ENCODE measurements around the gene KCTD8.

The KCTD8 gene

GRCh38 chr4:44438687-44439086, 9.9 kb downstream of the KCTD8 start:
- no peak overlapping the region for H2AFZ ChIP-seq (ENCODE audit: low read length, unreplicated experiment)
- no peaks in the 10 kb centered on the region for H3K27me3 ChIP-seq (ENCODE audit: insufficient read depth, low read length)
- no peak overlapping the region for H3K4me3 ChIP-seq (ENCODE audit: low read depth, low read length)
- no peak overlapping the region for H3K27ac ChIP-seq (ENCODE audit: low read depth, low read length)
- no peaks in the 10 kb centered on the region for H3K36me3 ChIP-seq (ENCODE audit: insufficient read depth, low read length)
- no peaks in the 10 kb centered on the region for H3K4me1 ChIP-seq (ENCODE audit: control insufficient read depth, insufficient read depth, low read length, unreplicated experiment)
- no peaks in the 10 kb centered on the region for H3K79me2 ChIP-seq (ENCODE audit: control insufficient read depth, insufficient read depth, low read length, unreplicated experiment)

GRCh38 chr4:44434247-44434646, 14.4 kb downstream of the KCTD8 start:
- H3K4me3 ChIP-seq (ENCODE audit: low read depth, low read length), result no peak overlapping the region
- no peaks in the 10 kb centered on the region for H3K4me1 ChIP-seq (ENCODE audit: control insufficient read depth, insufficient read depth, low read length, unreplicated experiment)
- no peaks in the 10 kb centered on the region for H3K36me3 ChIP-seq (ENCODE audit: insufficient read depth, low read length)
- no peaks in the 10 kb centered on the region for H3K27me3 ChIP-seq (ENCODE audit: insufficient read depth, low read length)
- no peaks in the 10 kb centered on the region for H3K79me2 ChIP-seq (ENCODE audit: control insufficient read depth, insufficient read depth, low read length, unreplicated experiment)
- no peak overlapping the region for H2AFZ ChIP-seq (ENCODE audit: low read length, unreplicated experiment)
- H3K27ac ChIP-seq (ENCODE audit: low read depth, low read length), result no peak overlapping the region

GRCh38 chr4:44425614-44426208, 22.9 kb downstream of the KCTD8 start:
- Histone ChIP-seq H2AFZ (ENCODE audit: low read length, unreplicated experiment) (no peak overlapping the region), H3K27ac (ENCODE audit: low read depth, low read length) (no peak overlapping the region), H3K79me2 (ENCODE audit: control insufficient read depth, insufficient read depth, low read length, unreplicated experiment) (no peaks in the 10 kb centered on the region), H3K36me3 (ENCODE audit: insufficient read depth, low read length) (no peaks in the 10 kb centered on the region), H3K4me3 (ENCODE audit: low read depth, low read length) (no peak overlapping the region), H3K27me3 (ENCODE audit: insufficient read depth, low read length) (no peaks in the 10 kb centered on the region), H3K4me1 (ENCODE audit: control insufficient read depth, insufficient read depth, low read length, unreplicated experiment) (no peaks in the 10 kb centered on the region)

- no peak overlapping the region for H3K4me3 ChIP-seq (ENCODE audit: low read depth, low read length)
- no peak overlapping the region for H3K27ac ChIP-seq (ENCODE audit: low read depth, low read length)
- H3K36me3 ChIP-seq (ENCODE audit: insufficient read depth, low read length), result no peaks in the 10 kb centered on the region
- no peaks in the 10 kb centered on the region for H3K79me2 ChIP-seq (ENCODE audit: control insufficient read depth, insufficient read depth, low read length, unreplicated experiment)
- no peaks in the 10 kb centered on the region for H3K4me1 ChIP-seq (ENCODE audit: control insufficient read depth, insufficient read depth, low read length, unreplicated experiment)
- no peak overlapping the region for H2AFZ ChIP-seq (ENCODE audit: low read length, unreplicated experiment)
- H3K27me3 ChIP-seq (ENCODE audit: insufficient read depth, low read length), result no peaks in the 10 kb centered on the region
Observed at GRCh38 chr4:44422912-44423311, 25.7 kb downstream of the KCTD8 start.

- no peaks in the 10 kb centered on the region for H3K27me3 ChIP-seq (ENCODE audit: insufficient read depth, low read length)
- H3K4me1 ChIP-seq (ENCODE audit: control insufficient read depth, insufficient read depth, low read length, unreplicated experiment), result no peaks in the 10 kb centered on the region
- H3K79me2 ChIP-seq (ENCODE audit: control insufficient read depth, insufficient read depth, low read length, unreplicated experiment), result no peaks in the 10 kb centered on the region
- H3K36me3 ChIP-seq (ENCODE audit: insufficient read depth, low read length), result no peaks in the 10 kb centered on the region
- H2AFZ ChIP-seq (ENCODE audit: low read length, unreplicated experiment), result no peak overlapping the region
- H3K27ac ChIP-seq (ENCODE audit: low read depth, low read length), result no peak overlapping the region
- no peak overlapping the region for H3K4me3 ChIP-seq (ENCODE audit: low read depth, low read length)
Observed at GRCh38 chr4:44421330-44422065, 27.1 kb downstream of the KCTD8 start.

GRCh38 chr4:44415251-44415650, 33.4 kb downstream of the KCTD8 start:
- Histone ChIP-seq H3K4me3 (ENCODE audit: low read depth, low read length) (no peak overlapping the region), H3K27me3 (ENCODE audit: insufficient read depth, low read length) (no peaks in the 10 kb centered on the region), H3K36me3 (ENCODE audit: insufficient read depth, low read length) (no peaks in the 10 kb centered on the region), H3K4me1 (ENCODE audit: control insufficient read depth, insufficient read depth, low read length, unreplicated experiment) (no peaks in the 10 kb centered on the region), H2AFZ (ENCODE audit: low read length, unreplicated experiment) (no peak overlapping the region), H3K27ac (ENCODE audit: low read depth, low read length) (no peak overlapping the region), H3K79me2 (ENCODE audit: control insufficient read depth, insufficient read depth, low read length, unreplicated experiment) (no peaks in the 10 kb centered on the region)

- H2AFZ ChIP-seq (ENCODE audit: low read length, unreplicated experiment), result no peak overlapping the region
- no peak overlapping the region for H3K27ac ChIP-seq (ENCODE audit: low read depth, low read length)
- no peaks in the 10 kb centered on the region for H3K4me1 ChIP-seq (ENCODE audit: control insufficient read depth, insufficient read depth, low read length, unreplicated experiment)
- H3K4me3 ChIP-seq (ENCODE audit: low read depth, low read length), result no peak overlapping the region
- H3K79me2 ChIP-seq (ENCODE audit: control insufficient read depth, insufficient read depth, low read length, unreplicated experiment), result no peaks in the 10 kb centered on the region
- H3K36me3 ChIP-seq (ENCODE audit: insufficient read depth, low read length), result no peaks in the 10 kb centered on the region
- no peaks in the 10 kb centered on the region for H3K27me3 ChIP-seq (ENCODE audit: insufficient read depth, low read length)
Observed at GRCh38 chr4:44368413-44369167, 80.0 kb downstream of the KCTD8 start.

GRCh38 chr4:44354172-44354571, 94.4 kb downstream of the KCTD8 start:
- H3K79me2 ChIP-seq (ENCODE audit: control insufficient read depth, insufficient read depth, low read length, unreplicated experiment), result no peaks in the 10 kb centered on the region
- no peaks in the 10 kb centered on the region for H3K27me3 ChIP-seq (ENCODE audit: insufficient read depth, low read length)
- H2AFZ ChIP-seq (ENCODE audit: low read length, unreplicated experiment), result no peak overlapping the region
- no peak overlapping the region for H3K27ac ChIP-seq (ENCODE audit: low read depth, low read length)
- H3K4me3 ChIP-seq (ENCODE audit: low read depth, low read length), result no peak overlapping the region
- no peaks in the 10 kb centered on the region for H3K4me1 ChIP-seq (ENCODE audit: control insufficient read depth, insufficient read depth, low read length, unreplicated experiment)
- no peaks in the 10 kb centered on the region for H3K36me3 ChIP-seq (ENCODE audit: insufficient read depth, low read length)

- Histone ChIP-seq H3K27ac (ENCODE audit: low read depth, low read length) (no peak overlapping the region), H3K27me3 (ENCODE audit: insufficient read depth, low read length) (no peaks in the 10 kb centered on the region), H3K36me3 (ENCODE audit: insufficient read depth, low read length) (no peaks in the 10 kb centered on the region), H3K79me2 (ENCODE audit: control insufficient read depth, insufficient read depth, low read length, unreplicated experiment) (no peaks in the 10 kb centered on the region), H3K4me3 (ENCODE audit: low read depth, low read length) (no peak overlapping the region), H2AFZ (ENCODE audit: low read length, unreplicated experiment) (no peak overlapping the region), H3K4me1 (ENCODE audit: control insufficient read depth, insufficient read depth, low read length, unreplicated experiment) (no peaks in the 10 kb centered on the region)
Observed at GRCh38 chr4:44351069-44351468, 97.5 kb downstream of the KCTD8 start.

GRCh38 chr4:44342800-44343199, 105.8 kb downstream of the KCTD8 start:
- H2AFZ ChIP-seq (ENCODE audit: low read length, unreplicated experiment), result no peak overlapping the region
- H3K27ac ChIP-seq (ENCODE audit: low read depth, low read length), result no peak overlapping the region
- H3K4me3 ChIP-seq (ENCODE audit: low read depth, low read length), result no peak overlapping the region
- no peaks in the 10 kb centered on the region for H3K4me1 ChIP-seq (ENCODE audit: control insufficient read depth, insufficient read depth, low read length, unreplicated experiment)
- no peaks in the 10 kb centered on the region for H3K36me3 ChIP-seq (ENCODE audit: insufficient read depth, low read length)
- no peaks in the 10 kb centered on the region for H3K27me3 ChIP-seq (ENCODE audit: insufficient read depth, low read length)
- H3K79me2 ChIP-seq (ENCODE audit: control insufficient read depth, insufficient read depth, low read length, unreplicated experiment), result no peaks in the 10 kb centered on the region

GRCh38 chr4:44326741-44327140, 121.9 kb downstream of the KCTD8 start:
- Histone ChIP-seq H3K4me3 (ENCODE audit: low read depth, low read length) (no peak overlapping the region), H3K4me1 (ENCODE audit: control insufficient read depth, insufficient read depth, low read length, unreplicated experiment) (no peaks in the 10 kb centered on the region), H3K27me3 (ENCODE audit: insufficient read depth, low read length) (no peaks in the 10 kb centered on the region), H3K36me3 (ENCODE audit: insufficient read depth, low read length) (no peaks in the 10 kb centered on the region), H3K27ac (ENCODE audit: low read depth, low read length) (no peak overlapping the region), H2AFZ (ENCODE audit: low read length, unreplicated experiment) (no peak overlapping the region), H3K79me2 (ENCODE audit: control insufficient read depth, insufficient read depth, low read length, unreplicated experiment) (no peaks in the 10 kb centered on the region)
